ENCODE data around the gene COL5A3.
"Not testable (repeated sequence)": the region's sequence is repeated elsewhere in the genome, so short reads cannot be mapped to it uniquely, and the experiment has no call there.

The COL5A3 gene

DNA sequence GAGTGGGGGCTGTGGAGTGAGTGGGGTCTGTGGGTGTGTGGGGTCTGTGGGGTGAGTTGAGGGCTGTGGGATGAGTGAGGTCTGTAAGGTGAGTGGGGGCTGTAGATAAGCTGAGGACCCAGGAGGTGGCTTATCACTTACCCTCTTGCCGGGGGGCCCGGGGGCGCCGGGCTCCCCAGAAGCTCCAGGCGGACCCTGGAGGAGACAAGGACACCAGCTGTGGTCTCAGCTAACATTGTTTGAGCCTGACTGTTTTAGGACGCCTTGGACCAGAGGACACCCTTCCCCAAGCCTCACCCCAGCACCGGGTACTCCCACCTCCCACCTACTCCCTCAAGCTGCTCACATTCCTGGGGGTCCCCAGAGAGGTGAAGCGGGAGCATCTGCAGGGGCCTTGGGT, 39.8 kb downstream of the COL5A3 start:
- DNase-seq = no peak

DNA sequence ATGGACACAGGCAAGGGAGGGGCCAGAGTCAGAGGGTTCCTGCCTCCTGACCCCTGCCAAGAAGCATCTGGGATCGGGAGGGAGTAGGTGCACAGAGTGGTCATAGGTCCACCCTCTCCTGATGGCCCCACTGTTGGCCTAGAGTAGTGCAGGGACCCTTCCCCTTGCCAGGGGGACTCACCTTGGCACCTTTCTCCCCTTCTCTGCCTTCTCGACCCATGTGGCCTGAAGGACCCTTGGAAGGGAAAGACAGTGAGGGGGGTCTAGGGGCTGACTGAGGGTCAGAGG, 40.7 kb downstream of the COL5A3 start:
- DNase-seq = no peak

GRCh38 chr19:9968820-9969687, 41.2 kb downstream of the COL5A3 start:
- no peak for DNase-seq

DNA sequence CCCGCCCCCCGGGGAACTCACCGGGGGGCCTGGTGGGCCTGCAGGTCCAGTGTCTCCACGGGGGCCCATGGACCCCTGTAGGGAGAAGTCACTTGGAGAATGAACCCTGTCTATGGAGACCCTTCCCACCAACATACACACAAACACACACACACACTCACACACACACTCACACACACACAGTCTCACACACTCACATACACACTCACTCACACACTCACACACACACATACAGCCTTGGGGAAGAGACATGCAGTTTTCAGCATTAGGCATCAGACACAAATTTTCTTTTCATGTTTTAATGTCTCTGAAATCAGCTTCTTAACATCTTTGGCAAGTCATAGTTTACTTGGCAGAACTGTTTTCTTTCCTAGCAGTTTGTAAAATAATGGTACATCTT, 43.0 kb downstream of the COL5A3 start:
- DNase-seq = peak; percentile 22

GRCh38 chr19:9966448-9966847, 43.9 kb downstream of the COL5A3 start:
- DNase-seq = no peak

GRCh38 chr19:9966024-9966423, 44.3 kb downstream of the COL5A3 start:
- no peak for DNase-seq

GRCh38 chr19:9962623-9963290, 47.5 kb downstream of the COL5A3 start:
- no peak for DNase-seq

DNA sequence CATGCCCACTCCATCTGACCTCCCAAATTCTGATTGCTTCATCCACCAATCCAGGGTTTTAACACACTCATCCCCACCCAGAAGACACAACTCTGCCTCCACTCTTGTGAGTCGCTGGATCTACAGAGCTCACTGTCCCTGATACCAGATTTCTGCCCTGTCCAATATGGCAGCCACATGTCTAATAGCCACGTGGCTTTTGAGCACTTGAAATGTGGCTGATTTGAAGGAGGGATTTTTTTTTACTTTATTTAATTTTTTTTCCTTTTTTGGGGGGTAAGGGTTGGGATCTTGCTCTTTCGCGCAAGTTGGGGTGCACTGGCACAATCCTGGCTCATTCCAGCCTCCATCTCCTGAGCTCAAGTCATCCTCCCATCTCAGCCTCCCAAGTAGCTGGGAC, 49.2 kb downstream of the COL5A3 start:
- no peak for DNase-seq

GRCh38 chr19:9958379-9958821, 51.9 kb downstream of the COL5A3 start:
- DNase-seq = peak; percentile 98

GRCh38 chr19:9956956-9957355, 53.3 kb downstream of the COL5A3 start:
- no peak for DNase-seq

DNA sequence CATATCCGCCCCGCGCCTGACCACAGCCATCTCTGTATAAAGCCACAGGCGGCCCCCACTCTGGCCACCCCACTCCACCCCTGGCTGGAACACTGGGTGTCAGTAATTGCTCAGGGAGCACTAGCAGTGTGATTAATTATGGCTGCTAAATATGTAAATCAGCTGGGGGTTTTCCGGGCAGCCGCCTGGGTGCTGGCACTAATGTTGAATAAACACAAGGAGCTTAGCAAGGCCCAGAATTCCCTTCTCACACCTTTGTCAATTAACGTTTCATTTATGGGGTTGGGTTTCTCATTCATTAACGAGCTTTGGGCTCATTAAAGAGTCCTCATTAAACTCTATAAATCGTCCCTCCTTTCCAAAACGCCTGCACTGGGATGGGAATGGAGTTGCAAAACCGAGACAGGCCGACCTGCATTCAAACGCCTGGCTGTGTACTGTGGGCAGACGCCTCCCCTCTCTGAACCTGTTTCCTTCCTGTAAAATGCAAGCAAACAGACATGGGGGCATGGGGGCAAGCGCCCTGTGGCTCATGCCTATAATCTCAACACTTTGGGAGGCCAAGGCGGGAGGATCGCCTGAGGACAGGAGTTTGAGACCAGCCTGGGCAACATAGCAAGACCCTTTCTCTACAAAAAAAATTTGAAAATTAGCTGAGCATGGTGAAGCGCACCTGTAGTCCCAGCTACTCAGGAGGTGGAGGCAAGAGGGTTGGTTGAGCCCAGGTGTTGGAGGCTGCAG, 56.3 kb downstream of the COL5A3 start:
- DNase-seq = no peak

GRCh38 chr19:9952276-9952675, 58.0 kb downstream of the COL5A3 start:
- DNase-seq = no peak

DNA sequence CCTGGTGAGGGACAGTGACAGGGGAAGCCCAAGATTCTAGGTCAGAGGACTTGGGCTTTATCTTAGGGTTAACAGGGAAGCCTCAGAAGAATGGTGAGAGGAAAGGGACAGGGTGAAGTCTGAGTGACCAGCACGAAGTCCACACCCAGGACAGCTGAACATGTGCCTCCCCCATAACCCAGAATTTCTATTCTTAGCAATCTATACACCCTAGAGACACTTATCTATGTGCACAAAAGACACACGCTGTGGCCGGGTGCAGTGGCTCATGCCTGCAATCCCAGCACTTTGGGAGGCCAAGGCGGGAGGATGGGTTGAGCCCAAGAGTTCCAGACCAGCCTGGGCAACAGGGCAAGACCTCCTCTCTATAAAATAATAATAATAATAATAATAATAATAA, 62.9 kb downstream of the COL5A3 start:
- no peak for DNase-seq

DNA sequence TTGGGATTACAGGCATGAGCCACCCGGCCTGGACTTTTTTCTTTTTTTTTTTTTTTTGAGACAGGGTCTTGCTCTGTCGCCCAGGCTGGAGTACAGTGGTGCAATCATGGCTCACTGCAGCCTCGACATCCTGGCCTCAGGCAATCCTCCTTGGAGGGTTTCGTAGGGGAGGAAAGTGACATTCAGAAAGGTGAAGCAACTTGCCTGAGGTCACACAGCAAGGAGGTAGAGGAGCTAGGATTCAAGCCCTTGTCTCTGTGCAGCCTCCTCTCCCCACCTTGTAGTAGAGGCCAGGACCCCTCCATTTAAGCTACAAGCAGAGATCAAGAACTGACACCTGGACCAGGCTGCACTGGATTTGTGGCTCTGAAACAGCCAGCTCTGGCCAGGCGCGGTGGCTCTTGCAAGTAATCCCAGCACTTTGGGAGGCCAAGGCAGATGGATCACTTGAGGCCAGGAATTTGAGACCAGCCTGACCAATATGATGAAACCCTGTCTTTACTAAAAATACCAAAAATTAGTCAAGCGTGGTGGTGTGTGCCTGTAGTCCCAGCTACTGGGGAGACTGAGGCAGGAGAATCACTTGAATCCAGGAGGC, 63.7 kb downstream of the COL5A3 start:
- DNase-seq = not testable (repeated sequence)

- peak; percentile 99 for DNase-seq
Observed at GRCh38 chr19:9945319-9945966, 64.9 kb downstream of the COL5A3 start.

DNA sequence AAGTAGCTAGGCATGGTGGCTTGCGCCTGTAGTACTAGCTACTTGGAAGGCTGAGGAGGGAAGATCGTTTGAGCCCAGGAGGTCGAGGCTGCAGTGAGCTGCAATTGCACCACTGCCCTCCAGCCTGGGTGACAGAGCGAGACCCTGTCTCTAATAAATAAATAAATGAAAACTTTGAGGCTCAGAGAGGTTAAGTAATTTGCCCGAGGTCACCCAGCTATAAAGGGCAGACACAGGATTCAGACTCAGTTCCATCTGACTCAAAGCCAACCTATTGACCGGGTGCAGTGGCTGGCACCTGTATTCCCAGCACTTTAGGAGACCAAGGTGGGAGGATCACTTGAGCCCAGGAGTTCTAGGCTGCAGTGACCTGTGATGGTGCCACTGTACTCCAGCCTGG, 66.6 kb downstream of the COL5A3 start:
- no peak for DNase-seq

GRCh38 chr19:9941671-9942070, 68.6 kb downstream of the COL5A3 start:
- peak; percentile 50 for DNase-seq

- no peak for DNase-seq
Observed at GRCh38 chr19:9941231-9941630, 69.1 kb downstream of the COL5A3 start.

DNA sequence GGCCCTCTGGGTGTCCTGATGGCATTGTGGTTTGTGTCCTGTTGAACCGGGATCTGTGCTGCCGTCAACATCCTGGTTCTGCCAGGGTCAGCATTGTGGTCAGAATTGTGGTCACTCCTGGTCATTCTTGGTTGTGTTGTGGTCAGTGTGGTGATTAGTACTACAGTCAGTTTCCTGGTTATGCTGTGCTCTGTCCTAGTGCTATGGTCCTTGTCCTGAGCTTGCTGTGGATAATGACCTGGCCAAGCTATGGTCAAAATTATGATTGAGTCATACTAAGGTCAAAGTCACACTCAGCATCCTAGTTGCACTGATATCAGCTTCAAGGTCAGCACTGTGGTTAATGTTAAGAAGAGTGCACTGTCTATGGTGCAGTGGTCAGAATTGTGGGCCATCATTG, 69.5 kb downstream of the COL5A3 start:
- no peak for DNase-seq

DNA sequence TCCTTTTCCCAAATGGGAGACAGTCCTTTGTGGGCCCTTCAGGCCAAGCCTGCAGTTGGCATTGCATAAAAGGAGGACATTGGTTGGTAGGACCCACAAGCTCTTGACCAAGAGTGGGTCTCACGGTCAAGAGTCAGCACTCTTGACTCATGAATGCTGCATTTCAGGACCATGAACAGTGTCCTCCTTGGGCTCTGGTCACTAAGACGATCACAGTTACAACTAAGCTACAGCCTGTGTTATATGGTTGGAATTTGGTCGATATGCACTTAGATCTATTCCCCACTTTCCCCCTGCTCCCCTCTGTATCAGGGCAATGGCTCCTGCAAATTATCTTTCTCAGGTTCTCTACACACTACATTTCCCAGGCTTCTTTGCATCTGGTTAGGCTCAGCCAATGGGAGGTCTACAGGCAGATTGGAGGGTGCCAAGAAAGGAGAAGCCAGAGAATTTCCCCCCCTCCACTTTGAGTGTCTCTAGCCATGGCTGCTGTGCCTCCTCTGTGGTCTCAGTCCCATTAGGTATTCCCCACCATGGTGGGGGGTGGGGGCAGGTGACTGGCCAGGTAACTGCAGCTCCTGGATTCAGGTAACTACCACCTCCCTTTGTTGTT, 70.9 kb downstream of the COL5A3 start:
- DNase-seq = no peak

- no peak for DNase-seq
Observed at GRCh38 chr19:9937001-9937411, 73.3 kb downstream of the COL5A3 start.

GRCh38 chr19:9936326-9937000, 73.8 kb downstream of the COL5A3 start, which contains the start of gene OLFM2:
TSS of gene OLFM2 (minus strand) at chr19:9936515. CDS start at chr19:9936366, 149 bp downstream.
- no peak for DNase-seq
